Measurements from ENCODE around the gene AKAP1. TPM values are rescaled to one million over a fixed set of nuclear protein-coding genes. Genes with fewer than 3 reads are reported as not detected.
A peak's percentile ranks its signal among the peaks of the same experiment; 100 is the strongest.

The AKAP1 gene
- total RNA-seq, 1 donor from 2014 or later, result 21.5 TPM

GRCh38 chr17:57138956-57139576 is 54.0 kb downstream of the AKAP1 start:
- Mint-ChIP-seq H3K27me3 (ENCODE audit: low read depth) (no peaks in the 10 kb centered on the region), H3K9me3 (no peaks in the 10 kb centered on the region), H3K4me3 (no peak overlapping the region), H3K36me3 (ENCODE audit: low read depth) (no peaks in the 10 kb centered on the region), H3K4me1 (peaks cover 52% of the 10 kb centered on the region), H3K27ac (ENCODE audit: unreplicated experiment) (no peak overlapping the region)
- no peak for TF ChIP-seq CTCF (conservative IDR thresholded peaks at IDR 0.05)
- no peak for DNase-seq (ENCODE audit: low read depth, low spot score)

- Mint-ChIP-seq H3K27ac (ENCODE audit: unreplicated experiment) (no peak overlapping the region), H3K9me3 (no peaks in the 10 kb centered on the region), H3K27me3 (ENCODE audit: low read depth) (no peaks in the 10 kb centered on the region), H3K4me3 (no peak overlapping the region), H3K4me1 (peaks cover 51% of the 10 kb centered on the region), H3K36me3 (ENCODE audit: low read depth) (no peaks in the 10 kb centered on the region)
- TF ChIP-seq CTCF (conservative IDR thresholded peaks at IDR 0.05), result no peak
- DNase-seq (ENCODE audit: low read depth, low spot score), result no peak
Measured at GRCh38 chr17:57140316-57140715, 55.3 kb downstream of the AKAP1 start.

GRCh38 chr17:57142925-57143324 is 57.9 kb downstream of the AKAP1 start:
- DNase-seq (ENCODE audit: low read depth, low spot score), result no peak
- Mint-ChIP-seq H3K9me3 (no peaks in the 10 kb centered on the region), H3K4me3 (no peak overlapping the region), H3K4me1 (peaks cover 32% of the 10 kb centered on the region), H3K27me3 (ENCODE audit: low read depth) (no peaks in the 10 kb centered on the region), H3K27ac (ENCODE audit: unreplicated experiment) (peak overlapping the region; percentile 96), H3K36me3 (ENCODE audit: low read depth) (no peaks in the 10 kb centered on the region)
- no peak for TF ChIP-seq CTCF (conservative IDR thresholded peaks at IDR 0.05)

- H3K36me3 Mint-ChIP-seq (ENCODE audit: low read depth), result no peaks in the 10 kb centered on the region
- no peak overlapping the region for H3K4me3 Mint-ChIP-seq
- H3K27ac Mint-ChIP-seq (ENCODE audit: unreplicated experiment), result peak overlapping the region; percentile 38
- H3K27me3 Mint-ChIP-seq (ENCODE audit: low read depth), result no peaks in the 10 kb centered on the region
- H3K9me3 Mint-ChIP-seq, result no peaks in the 10 kb centered on the region
- peaks cover 28% of the 10 kb centered on the region for H3K4me1 Mint-ChIP-seq
- no peak for TF ChIP-seq CTCF (conservative IDR thresholded peaks at IDR 0.05)
- DNase-seq (ENCODE audit: low read depth, low spot score), result no peak
Measured at GRCh38 chr17:57143361-57143760, 58.3 kb downstream of the AKAP1 start.

- Mint-ChIP-seq H3K4me1 (peaks cover 26% of the 10 kb centered on the region), H3K27me3 (ENCODE audit: low read depth) (no peaks in the 10 kb centered on the region), H3K36me3 (ENCODE audit: low read depth) (no peaks in the 10 kb centered on the region), H3K27ac (ENCODE audit: unreplicated experiment) (no peak overlapping the region), H3K9me3 (peaks cover 5% of the 10 kb centered on the region), H3K4me3 (no peak overlapping the region)
- no peak for TF ChIP-seq CTCF (conservative IDR thresholded peaks at IDR 0.05)
- no peak for DNase-seq (ENCODE audit: low read depth, low spot score)
Measured at GRCh38 chr17:57143919-57144318, 58.9 kb downstream of the AKAP1 start.

Measured in neural crest cell (in vitro differentiated cells).